Naive thymus-derived CD8-positive, alpha-beta T cell (primary cell): ENCODE results near the gene DGCR8. TPM values are rescaled to one million over a fixed set of nuclear protein-coding genes. Genes with fewer than 3 reads are reported as not detected.

Experiments used
- ATAC-seq, 2 donors: fragments of 150-1000 bp; cut with Tn5 transposase in 1 of 2; sonication (Bioruptor Pico), chemical (Tn5 transposase) in 1 of 2; 1 replicate in 1 of 2; 2 replicates in 1 of 2; pipeline ENCODE4 v1.10.0; 2021; ENCODE audit warnings: mild to moderate bottlenecking in 2 of 2, moderate library complexity in 2 of 2
- POLR2A ChIA-PET: fragments of 350-600 bp; sonication (Branson Sonifier 250); formaldehyde crosslinking; loops from one replicate; lab custom pipeline; 2021; ENCODE audit warnings: antibody characterized with exemption; lab: Charles Lee
- DNase-seq, 10 donors: peaks; one replicate each; pipeline versions ENCODE4 v3.0.0 to v3.0.0-alpha.2; 2020 to 2022
- H3K27ac Mint-ChIP-seq, 10 donors: one replicate each; pipeline ENCODE4 v1.8.0; 2020 to 2022; ENCODE audit warnings: mild to moderate bottlenecking in 10 of 10, mixed read lengths in 10 of 10, moderate library complexity in 4 of 10, inconsistent platforms in 1 of 10
- H3K27me3 Mint-ChIP-seq, 5 donors: one replicate each; pipeline ENCODE4 v1.8.0; 2021 to 2022; ENCODE audit warnings: mixed read lengths in 5 of 5
- H3K36me3 Mint-ChIP-seq, 3 donors: one replicate each; pipeline ENCODE4 v1.8.0; 2020 to 2022; ENCODE audit warnings: mixed read lengths in 3 of 3, mild to moderate bottlenecking in 2 of 3, inconsistent platforms in 1 of 3
- H3K4me1 Mint-ChIP-seq, 4 donors: one replicate each; pipeline ENCODE4 v1.8.0; 2021 to 2022; ENCODE audit warnings: mixed read lengths in 4 of 4
- H3K4me3 Mint-ChIP-seq, 10 donors: one replicate each; pipeline ENCODE4 v1.8.0; 2020 to 2022; ENCODE audit warnings: mild to moderate bottlenecking in 10 of 10, mixed read lengths in 10 of 10, moderate library complexity in 6 of 10, inconsistent platforms in 1 of 10
- H3K9me3 Mint-ChIP-seq, 9 donors: one replicate each; pipeline ENCODE4 v1.8.0; 2020 to 2022; ENCODE audit warnings: mixed read lengths in 9 of 9, mild to moderate bottlenecking in 3 of 9, inconsistent platforms in 1 of 9, moderate library complexity in 1 of 9
- polyA plus RNA-seq, 3 donors: library from polyadenylated mRNA; unstranded; fragments of 300-500 nt; fragmentation: Illumina TruSeq; gene quantifications; one replicate each; pipeline ENCODE4 v1.2.3, GENCODE V29; 2021
- total RNA-seq, 8 experiments: library from RNA in 2 of 8; stranded (reverse) in 2 of 8; gene quantifications; one replicate each; pipeline ENCODE4 v1.2.3 and lab custom pipeline; 2021 to 2026

The DGCR8 gene
- total and polyA plus RNA-seq, 5 experiments from 2014 or later: 4.0 to 53.3 (median 6.0) TPM

GRCh38 chr22:20089226-20089976, 9.4 kb downstream of the DGCR8 start:
- Mint-ChIP-seq H3K4me3 (peak overlapping the region in 2 of 10 donors; percentile 48 to 55), H3K27me3 (no peaks in the 10 kb centered on the region), H3K36me3 (peaks cover 10 to 89% (median 26%) of the 10 kb centered on the region in 3 donors), H3K27ac (peak overlapping the region in 8 of 10 donors; percentile 17 to 90 (median 60)), H3K9me3 (no peaks in the 10 kb centered on the region), H3K4me1 (peaks cover 16 to 75% (median 60%) of the 10 kb centered on the region in 4 donors)
- DNase-seq: no peak
- no peak for ATAC-seq
- POLR2A ChIA-PET: interaction anchor here (0.6 to 1.8 kb wide), 2 partner anchors 8 to 68 kb away, joined by 3 to 5 read pairs; partner anchors contain the start of gene TANGO2

- ATAC-seq: no peak
- peaks cover 13 to 70% (median 54%) of the 10 kb centered on the region in 4 donors for H3K4me1 Mint-ChIP-seq
Observed at GRCh38 chr22:20089977-20090729, 10.1 kb downstream of the DGCR8 start.

GRCh38 chr22:20090730-20091240, 10.7 kb downstream of the DGCR8 start:
- peaks cover 11 to 70% (median 51%) of the 10 kb centered on the region in 4 donors for H3K4me1 Mint-ChIP-seq
- peak overlapping the region; percentile 31 to 95 (median 84) for H3K27ac Mint-ChIP-seq
- DNase-seq (no peak), ATAC-seq (peak in 1 of 2 donors; percentile 28)
- POLR2A ChIA-PET: interaction anchor here (0.6 to 2.3 kb wide), 4 partner anchors 10 to 70 kb away, joined by 3 to 10 read pairs (median 6); partner anchors contain the start of genes RANBP1, TANGO2 and TRMT2A
- peaks cover 10 to 92% (median 30%) of the 10 kb centered on the region in 3 donors for H3K36me3 Mint-ChIP-seq
- H3K27me3 Mint-ChIP-seq: no peaks in the 10 kb centered on the region
- H3K4me3 Mint-ChIP-seq: peak overlapping the region in 8 of 10 donors; percentile 12 to 80 (median 52)
- no peaks in the 10 kb centered on the region for H3K9me3 Mint-ChIP-seq

More at GRCh38 chr22:20089977-20090729, 10.1 kb downstream of the DGCR8 start:
- POLR2A ChIA-PET: interaction anchor here (0.6 to 2.3 kb wide), 4 partner anchors 9 to 69 kb away, joined by 3 to 10 read pairs (median 4); partner anchors contain the start of genes RANBP1, TANGO2 and TRMT2A
- Mint-ChIP-seq H3K9me3 (no peaks in the 10 kb centered on the region), H3K4me3 (peak overlapping the region in 6 of 10 donors; percentile 25 to 60 (median 48)), H3K27me3 (no peaks in the 10 kb centered on the region), H3K36me3 (peaks cover 10 to 91% (median 27%) of the 10 kb centered on the region in 3 donors), H3K27ac (peak overlapping the region; percentile 31 to 95 (median 84))
- no peak for DNase-seq

GRCh38 chr22:20091690-20092476, 11.8 kb downstream of the DGCR8 start:
- POLR2A ChIA-PET: interaction anchor here (0.6 to 2.3 kb wide), 7 partner anchors 9 to 910 kb away, joined by 3 to 10 read pairs (median 3); partner anchors contain the start of genes RANBP1, THAP7 and TRMT2A
- Mint-ChIP-seq H3K4me1 (peaks cover 9 to 59% (median 45%) of the 10 kb centered on the region in 4 donors), H3K27me3 (no peaks in the 10 kb centered on the region), H3K9me3 (no peaks in the 10 kb centered on the region), H3K4me3 (peak overlapping the region; percentile 16 to 80 (median 56)), H3K27ac (peak overlapping the region in 8 of 10 donors; percentile 81 to 95 (median 86)), H3K36me3 (peaks cover 10 to 92% (median 38%) of the 10 kb centered on the region in 3 donors)
- ATAC-seq (peak; percentile 73 to 77), DNase-seq (peak in 3 of 10 donors; percentile 20 to 51 (median 28))

GRCh38 chr22:20092477-20092854, 12.4 kb downstream of the DGCR8 start:
- H3K36me3 Mint-ChIP-seq: peaks cover 10 to 92% (median 35%) of the 10 kb centered on the region in 3 donors
- ATAC-seq (peak in 1 of 2 donors; percentile 25), DNase-seq (no peak)
- POLR2A ChIA-PET: interaction anchor here (0.6 to 2.3 kb wide), 6 partner anchors 8 to 910 kb away, joined by 3 to 10 read pairs (median 3); partner anchors contain the start of genes RANBP1, THAP7 and TRMT2A
- H3K27ac Mint-ChIP-seq: peak overlapping the region in 7 of 10 donors; percentile 63 to 95 (median 83)
- H3K27me3 Mint-ChIP-seq: no peaks in the 10 kb centered on the region
- H3K4me1 Mint-ChIP-seq: peaks cover 5 to 53% (median 42%) of the 10 kb centered on the region in 4 donors
- H3K4me3 Mint-ChIP-seq: peak overlapping the region in 9 of 10 donors; percentile 19 to 80 (median 57)
- H3K9me3 Mint-ChIP-seq: no peaks in the 10 kb centered on the region

- Mint-ChIP-seq H3K36me3 (peaks cover 10 to 88% (median 35%) of the 10 kb centered on the region in 3 donors), H3K27ac (peak overlapping the region in 5 of 10 donors; percentile 29 to 95 (median 77)), H3K9me3 (no peaks in the 10 kb centered on the region), H3K27me3 (no peaks in the 10 kb centered on the region), H3K4me1 (peaks cover 5 to 54% (median 43%) of the 10 kb centered on the region in 4 donors), H3K4me3 (peak overlapping the region in 2 of 10 donors; percentile 55)
- no peak for ATAC-seq
- no peak for DNase-seq
- POLR2A ChIA-PET: interaction anchor here (0.6 kb wide), 1 partner anchor 21 kb away, joined by 6 read pairs; no protein-coding TSS in a partner anchor
Observed at GRCh38 chr22:20093418-20094196, 13.6 kb downstream of the DGCR8 start.

GRCh38 chr22:20094197-20094807, 14.3 kb downstream of the DGCR8 start:
- DNase-seq (no peak), ATAC-seq (no peak)
- POLR2A ChIA-PET: interaction anchor here (0.6 kb wide), 1 partner anchor 22 kb away, joined by 6 read pairs; no protein-coding TSS in a partner anchor
- Mint-ChIP-seq H3K36me3 (peaks cover 10 to 84% (median 36%) of the 10 kb centered on the region in 3 donors), H3K27ac (peak overlapping the region in 5 of 10 donors; percentile 24 to 70 (median 29)), H3K27me3 (no peaks in the 10 kb centered on the region), H3K9me3 (no peaks in the 10 kb centered on the region), H3K4me3 (peak overlapping the region in 2 of 10 donors; percentile 55), H3K4me1 (peaks cover 5 to 58% (median 45%) of the 10 kb centered on the region in 4 donors)

GRCh38 chr22:20095521-20095920, 15.5 kb downstream of the DGCR8 start:
- H3K4me3 Mint-ChIP-seq: no peak overlapping the region
- DNase-seq: no peak
- H3K4me1 Mint-ChIP-seq: peaks cover 9 to 59% (median 50%) of the 10 kb centered on the region in 4 donors
- H3K27me3 Mint-ChIP-seq: no peaks in the 10 kb centered on the region
- H3K27ac Mint-ChIP-seq: peak overlapping the region in 1 of 10 donors; percentile 61
- no peak for ATAC-seq
- H3K9me3 Mint-ChIP-seq: no peaks in the 10 kb centered on the region
- peaks cover 6 to 72% (median 29%) of the 10 kb centered on the region in 3 donors for H3K36me3 Mint-ChIP-seq
- POLR2A ChIA-PET: no interaction called here

GRCh38 chr22:20096574-20097420, 16.8 kb downstream of the DGCR8 start:
- Mint-ChIP-seq H3K4me1 (peaks cover 14 to 59% (median 50%) of the 10 kb centered on the region in 4 donors), H3K36me3 (peaks cover 0 to 60% (median 23%) of the 10 kb centered on the region in 3 donors), H3K27me3 (no peaks in the 10 kb centered on the region), H3K9me3 (no peaks in the 10 kb centered on the region), H3K27ac (peak overlapping the region in 3 of 10 donors; percentile 61 to 81 (median 77)), H3K4me3 (no peak overlapping the region)
- ATAC-seq (no peak), DNase-seq (no peak)
- POLR2A ChIA-PET: no interaction called here
